IMR-90 (cell line): Measurements from ENCODE around the gene PMF1. TPM values are rescaled to one million over a fixed set of nuclear protein-coding genes. Genes with fewer than 3 reads are reported as not detected.

ENCODE experiments used
- ATAC-seq: fragments of 200-7000 bp; cut with Tn5 transposase; 2 replicates; pipeline ENCODE4 v1.9.1; 2020; ENCODE audit warnings: low read depth, mild to moderate bottlenecking, moderate library complexity
- BruUV-seq: library from RNA; stranded (reverse); fragments of 400-500 nt; replicated peaks from 2 replicates; lab custom pipeline; 2021; lab: Mats Ljungman, UMichigan
- CTCF ChIA-PET: fragments of 300-600 bp; formaldehyde crosslinking; extraction: SDS; loops from one replicate; lab custom pipeline; 2021; ENCODE audit warnings: antibody characterized with exemption; lab: Yijun Ruan, JAX
- POLR2A ChIA-PET: fragments of 300-600 bp; sonication (Branson Sonifier 250); formaldehyde crosslinking; loops from one replicate; lab custom pipeline; 2022; ENCODE audit warnings: antibody characterized with exemption; ENCODE audit not compliant: unreplicated experiment; lab: Charles Lee
- DNase-seq: peaks from one replicate; pipeline ENCODE4 v3.0.0; 2013
- H2AFZ ChIP-seq: replicated peaks from 2 replicates; pipeline ENCODE3; 2013; ENCODE audit warnings: low read length, mild to moderate bottlenecking; ENCODE audit not compliant: poor library complexity
- H2AK5ac ChIP-seq: 2 replicates; pipeline ENCODE4 v1.6.1; 2013; ENCODE audit warnings: low read depth, low read length, inconsistent platforms
- H2AK9ac ChIP-seq: replicated peaks from 2 replicates; pipeline ENCODE3; 2013; ENCODE audit warnings: mild to moderate bottlenecking, low read depth, low read length, moderate library complexity; ENCODE audit not compliant: poor library complexity
- H2BK120ac ChIP-seq: 2 replicates; pipeline ENCODE4 v1.6.1; 2013; ENCODE audit warnings: low read depth, low read length, inconsistent platforms
- H2BK15ac ChIP-seq: 3 replicates; pipeline ENCODE4 v1.6.1; 2013; ENCODE audit warnings: low read depth, low read length, inconsistent platforms
- H2BK20ac ChIP-seq: 2 replicates; pipeline ENCODE4 v1.6.1; 2013; ENCODE audit warnings: low read depth, mild to moderate bottlenecking, inconsistent platforms, low read length, moderate library complexity
- H2BK5ac ChIP-seq: 2 replicates; pipeline ENCODE4 v1.6.1; 2013; ENCODE audit warnings: mild to moderate bottlenecking, low read depth, low read length, inconsistent platforms; ENCODE audit not compliant: poor library complexity, severe bottlenecking
- H3K14ac ChIP-seq: replicated peaks from 2 replicates; pipeline ENCODE4 v1.6.1; 2013; ENCODE audit warnings: low read depth, low read length, inconsistent platforms
- H3K18ac ChIP-seq: 2 replicates; pipeline ENCODE4 v1.6.1; 2013; ENCODE audit warnings: low read depth, low read length, control low read depth
- H3K23ac ChIP-seq: 2 replicates; pipeline ENCODE4 v1.6.1; 2013; ENCODE audit warnings: low read depth, low read length, inconsistent platforms
- H3K27ac ChIP-seq: 2 replicates; pipeline ENCODE4 v1.5.1; 2013; ENCODE audit warnings: mild to moderate bottlenecking, control low read depth, low read length; ENCODE audit not compliant: insufficient read depth
- H3K27me3 ChIP-seq: 2 replicates; pipeline ENCODE4 v1.6.1; 2013; ENCODE audit warnings: low read length; ENCODE audit not compliant: control insufficient read depth, insufficient read depth
- H3K36me3 ChIP-seq: 2 replicates; pipeline ENCODE4 v1.6.1; 2013; ENCODE audit warnings: low read length, mixed read lengths; ENCODE audit not compliant: control insufficient read depth, insufficient read depth
- H3K4ac ChIP-seq: 2 replicates; pipeline ENCODE4 v1.6.1; 2013; ENCODE audit warnings: low read depth, low read length, inconsistent platforms
- H3K4me1 ChIP-seq: 2 replicates; pipeline ENCODE4 v1.6.1; 2013; ENCODE audit warnings: low read length, mixed read lengths; ENCODE audit not compliant: control insufficient read depth, insufficient read depth
- H3K4me2 ChIP-seq: 2 replicates; pipeline ENCODE4 v1.6.1; 2013; ENCODE audit warnings: low read depth, mild to moderate bottlenecking, control low read depth, low read length, moderate library complexity
- H3K4me3 ChIP-seq: 2 replicates; pipeline ENCODE4 v1.5.1; 2013; ENCODE audit warnings: low read depth, mild to moderate bottlenecking, control low read depth, low read length, moderate library complexity; ENCODE audit not compliant: insufficient read depth
- H3K56ac ChIP-seq: 2 replicates; pipeline ENCODE4 v1.6.1; 2013; ENCODE audit warnings: low read length, inconsistent platforms; ENCODE audit not compliant: insufficient read depth; ENCODE audit errors: extremely low read depth
- H3K79me1 ChIP-seq, 2 experiments: 2 replicates each; pipeline ENCODE4 v1.6.1; 2013; ENCODE audit warnings: low read length in 2 of 2, inconsistent platforms in 1 of 2, low read depth in 1 of 2
- H3K9ac ChIP-seq: 2 replicates; pipeline ENCODE4 v1.6.1; 2013; ENCODE audit warnings: low read depth, low read length, control low read depth
- H3K9me1 ChIP-seq: 2 replicates; pipeline ENCODE4 v1.6.1; 2013; ENCODE audit warnings: low read length, inconsistent platforms; ENCODE audit not compliant: insufficient read depth
- H3K9me3 ChIP-seq: 2 replicates; pipeline ENCODE4 v1.6.1; 2013; ENCODE audit warnings: low read length; ENCODE audit not compliant: control insufficient read depth, insufficient read depth
- H4K20me1 ChIP-seq: 2 replicates; pipeline ENCODE4 v1.6.1; 2013; ENCODE audit warnings: low read length, inconsistent platforms; ENCODE audit not compliant: insufficient read depth
- H4K5ac ChIP-seq: 2 replicates; pipeline ENCODE4 v1.6.1; 2013; ENCODE audit warnings: mild to moderate bottlenecking, low read depth, low read length, control low read depth
- H4K8ac ChIP-seq, 2 experiments: 2 replicates each; pipeline ENCODE4 v1.6.1; 2013; ENCODE audit warnings: low read depth in 2 of 2, low read length in 2 of 2, control low read depth in 1 of 2, inconsistent platforms in 1 of 2
- H4K91ac ChIP-seq: 2 replicates; pipeline ENCODE4 v1.6.1; 2013; ENCODE audit warnings: low read depth, low read length, inconsistent platforms; ENCODE audit not compliant: insufficient read depth
- BHLHE40 ChIP-seq: fragments of 150-350 bp; IDR thresholded peaks from 2 replicates; pipeline ENCODE4 v1.6.1; 2016; ENCODE audit warnings: mild to moderate bottlenecking, low read depth, low read length
- CEBPB ChIP-seq: IDR thresholded peaks from 2 replicates; pipeline ENCODE4 v1.6.1; 2012; ENCODE audit warnings: low read depth, low read length, improper control_type of control experiment
- CHD1 ChIP-seq: IDR thresholded peaks from 2 replicates; pipeline ENCODE4 v1.6.1; 2012; ENCODE audit warnings: low read depth, low read length, improper control_type of control experiment
- ELK1 ChIP-seq: fragments of 150-350 bp; IDR thresholded peaks from 2 replicates; pipeline ENCODE4 v1.6.1; 2016; ENCODE audit warnings: low read depth, mild to moderate bottlenecking, low read length, moderate library complexity, borderline replicate concordance
- FOS ChIP-seq: fragments of 150-350 bp; IDR thresholded peaks from 2 replicates; pipeline ENCODE4 v1.6.1; 2016; ENCODE audit warnings: low read depth, low read length
- MAFK ChIP-seq: IDR thresholded peaks from 2 replicates; pipeline ENCODE4 v1.6.1; 2012; ENCODE audit warnings: low read depth, low read length, improper control_type of control experiment
- MAZ ChIP-seq: IDR thresholded peaks from 2 replicates; pipeline ENCODE4 v1.6.1; 2012; ENCODE audit warnings: low read depth, mild to moderate bottlenecking, low read length, improper control_type of control experiment, moderate library complexity, borderline replicate concordance
- MXI1 ChIP-seq: IDR thresholded peaks from 2 replicates; pipeline ENCODE4 v1.6.1; 2012; ENCODE audit warnings: low read depth, mild to moderate bottlenecking, low read length, moderate library complexity, borderline replicate concordance
- NFE2L2 ChIP-seq: fragments of 150-350 bp; IDR thresholded peaks from 2 replicates; pipeline ENCODE4 v1.6.1; 2016; ENCODE audit warnings: low read depth, mild to moderate bottlenecking, low read length
- POLR2A ChIP-seq: IDR thresholded peaks from 2 replicates; pipeline ENCODE4 v1.6.1; 2012; ENCODE audit warnings: mild to moderate bottlenecking, low read depth, low read length
- RAD21 ChIP-seq: IDR thresholded peaks from 2 replicates; pipeline ENCODE4 v1.6.1; 2012; ENCODE audit warnings: low read length, improper control_type of control experiment
- RCOR1 ChIP-seq: IDR thresholded peaks from 2 replicates; pipeline ENCODE4 v1.6.1; 2012; ENCODE audit warnings: mild to moderate bottlenecking, low read length, improper control_type of control experiment; ENCODE audit not compliant: insufficient replicate concordance
- RFX5 ChIP-seq: IDR thresholded peaks from 2 replicates; pipeline ENCODE4 v1.8.0; 2012; ENCODE audit warnings: low read depth, mild to moderate bottlenecking, low read length, moderate library complexity
- SMC3 ChIP-seq: fragments of 150-350 bp; IDR thresholded peaks from 2 replicates; pipeline ENCODE4 v1.6.1; 2016; ENCODE audit warnings: low read depth, mild to moderate bottlenecking, antibody characterized with exemption, low read length, moderate library complexity
- USF2 ChIP-seq: fragments of 150-350 bp; IDR thresholded peaks from 2 replicates; pipeline ENCODE4 v1.6.1; 2017; ENCODE audit warnings: mild to moderate bottlenecking, antibody characterized with exemption, low read length, low read depth
- WGBS, 2 experiments: methylation state at CpG; one replicate each; pipeline versions ENCODE4 v1.1.5 to v1.1.7; 2013; ENCODE audit warnings: missing lambda C conversion rate in 2 of 2; ENCODE audit not compliant: insufficient read length in 1 of 2; ENCODE audit errors: extremely low coverage in 2 of 2; 5-methylcytosine and 5-hydroxymethylcytosine counted together
- dilution Hi-C: fragments of 300-500 bp; cut with HindIII; formaldehyde crosslinking; loops from one replicate; pipeline ENCODE4 v1.14.3; 2018; ENCODE audit warnings: low sequenced_read_pairs; ENCODE audit not compliant: unreplicated experiment
- in situ Hi-C: fragments of 300-500 bp; cut with MboI; formaldehyde crosslinking; loops from 3 replicates; pipeline ENCODE4 v1.14.3; 2019; ENCODE audit warnings: low sequenced_read_pairs, inconsistent platforms, mixed read lengths
- intact Hi-C: fragments of 100-400 bp; cut with micrococcal nuclease; formaldehyde crosslinking; loops from 2 replicates; pipeline ENCODE4 v1.10.0; 2022
- polyA plus RNA-seq, 3 experiments: library from polyadenylated mRNA; depleted of rRNA; stranded (reverse); fragments of >200 nt; gene quantifications; 2 replicates each; pipeline ENCODE4 v1.2.3, GENCODE V29; 2012; ENCODE audit warnings: low replicate concordance in 1 of 3
- total RNA-seq: library from RNA; depleted of rRNA; stranded (reverse); fragments of >200 nt; gene quantifications from 2 replicates; pipeline ENCODE4 v1.2.3, GENCODE V29; 2012
- TF ChIP-seq, protein P1 (sequence below): conservative IDR thresholded peaks from 2 replicates; pipeline ENCODE4 v1.5.1; 2012; ENCODE audit warnings: mild to moderate bottlenecking, low read depth, low read length, improper control_type of control experiment

Gene PMF1
- total and polyA plus RNA-seq, 2 of the 4 experiments (the other 2 are of a cell fraction), result 54.8 to 73.4 TPM

DNA sequence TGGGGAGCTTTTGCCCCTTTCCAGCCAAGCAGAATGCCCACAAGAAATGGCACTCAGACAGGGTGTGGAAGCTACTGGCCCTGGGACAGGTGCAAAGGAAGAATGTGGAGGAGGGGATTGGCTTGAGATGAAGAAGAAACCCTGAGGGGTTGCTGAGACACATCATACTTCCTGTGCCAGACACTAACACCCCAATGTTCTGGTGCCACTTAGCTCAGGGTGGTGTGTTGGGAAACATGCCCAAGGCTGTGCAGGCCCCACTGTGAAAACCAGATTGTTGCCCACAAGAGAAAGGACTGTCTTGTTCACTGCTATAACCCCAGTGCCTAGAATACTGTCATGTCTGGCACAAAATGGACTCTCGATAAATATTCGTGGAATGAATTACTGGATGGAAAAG is 44.9 kb downstream of the PMF1 start:
- intact Hi-C loops, result no loop called here
- in situ Hi-C loops, result no loop called here
- Histone ChIP-seq H4K5ac (no peak overlapping the region), H3K9ac (no peak overlapping the region), H3K79me1 (peaks cover 14 to 37% of the 10 kb centered on the region in 2 experiments), H2BK120ac (no peak overlapping the region), H3K27ac (no peak overlapping the region), H4K8ac (no peak overlapping the region), H4K20me1 (peaks cover 15% of the 10 kb centered on the region), H2AK5ac (no peak overlapping the region), H3K4me2 (no peak overlapping the region), H3K4me1 (peaks cover 3% of the 10 kb centered on the region), H2BK20ac (no peak overlapping the region), H2AK9ac (no peak overlapping the region), H4K91ac (no peak overlapping the region), H3K27me3 (no peaks in the 10 kb centered on the region), H3K4ac (no peak overlapping the region), H3K56ac (no peak overlapping the region), H3K9me3 (no peaks in the 10 kb centered on the region), H2BK15ac (no peak overlapping the region), H3K23ac (no peak overlapping the region), H3K36me3 (peaks cover 71% of the 10 kb centered on the region), H2AFZ (no peak overlapping the region), H3K14ac (no peak overlapping the region), H3K18ac (no peak overlapping the region), H3K9me1 (peaks cover 4% of the 10 kb centered on the region; the same call in 1 of the 2 replicates), H2BK5ac (no peak overlapping the region), H3K4me3 (no peak overlapping the region)
- dilution Hi-C loops, result no loop called here
- CTCF ChIA-PET, result no interaction called here
- ATAC-seq (no peak), DNase-seq (no peak)
- POLR2A ChIA-PET, result no interaction called here
- no CpG with 5 or more reads among the region's 2 CpGs for WGBS, 2 experiments
- BruUV-seq, result no TSS peak
- TF ChIP-seq ELK1 (no peak), RAD21 (no peak), NFE2L2 (no peak), MXI1 (no peak), SMC3 (no peak), MAZ (no peak), BHLHE40 (no peak), RCOR1 (no peak), USF2 (no peak), RFX5 (no peak), POLR2A (no peak), MAFK (no peak), CEBPB (no peak), FOS (no peak), CHD1 (no peak)
- TF ChIP-seq, protein P1, sequence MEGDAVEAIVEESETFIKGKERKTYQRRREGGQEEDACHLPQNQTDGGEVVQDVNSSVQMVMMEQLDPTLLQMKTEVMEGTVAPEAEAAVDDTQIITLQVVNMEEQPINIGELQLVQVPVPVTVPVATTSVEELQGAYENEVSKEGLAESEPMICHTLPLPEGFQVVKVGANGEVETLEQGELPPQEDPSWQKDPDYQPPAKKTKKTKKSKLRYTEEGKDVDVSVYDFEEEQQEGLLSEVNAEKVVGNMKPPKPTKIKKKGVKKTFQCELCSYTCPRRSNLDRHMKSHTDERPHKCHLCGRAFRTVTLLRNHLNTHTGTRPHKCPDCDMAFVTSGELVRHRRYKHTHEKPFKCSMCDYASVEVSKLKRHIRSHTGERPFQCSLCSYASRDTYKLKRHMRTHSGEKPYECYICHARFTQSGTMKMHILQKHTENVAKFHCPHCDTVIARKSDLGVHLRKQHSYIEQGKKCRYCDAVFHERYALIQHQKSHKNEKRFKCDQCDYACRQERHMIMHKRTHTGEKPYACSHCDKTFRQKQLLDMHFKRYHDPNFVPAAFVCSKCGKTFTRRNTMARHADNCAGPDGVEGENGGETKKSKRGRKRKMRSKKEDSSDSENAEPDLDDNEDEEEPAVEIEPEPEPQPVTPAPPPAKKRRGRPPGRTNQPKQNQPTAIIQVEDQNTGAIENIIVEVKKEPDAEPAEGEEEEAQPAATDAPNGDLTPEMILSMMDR, result no peak
